Testis (tissue), 3 donors: Measurements from ENCODE around the gene LRMDA. TPM values are rescaled to one million over a fixed set of nuclear protein-coding genes. Genes with fewer than 3 reads are reported as not detected.

Source experiments
- DNase-seq: peaks from one replicate; pipeline ENCODE4 v3.0.0-alpha.2; 2019
- H3K27ac ChIP-seq, 2 donors: fragments of 200-600 bp; sonication (generic); one replicate each; pipeline ENCODE4 v1.5.1; 2019
- H3K27me3 ChIP-seq: fragments of 200-600 bp; sonication (generic); one replicate; pipeline ENCODE4 v1.5.1; 2019
- H3K36me3 ChIP-seq: fragments of 200-600 bp; sonication (generic); one replicate; pipeline ENCODE4 v1.5.1; 2017; ENCODE audit warnings: low read depth; ENCODE audit errors: missing control alignments
- H3K4me1 ChIP-seq: fragments of 200-600 bp; sonication (generic); one replicate; pipeline ENCODE4 v1.5.1; 2019
- H3K4me3 ChIP-seq, 2 donors: fragments of 200-600 bp; sonication (generic); one replicate each; pipeline ENCODE4 v1.5.1; 2017 to 2019
- H3K9me3 ChIP-seq: fragments of 200-600 bp; sonication (generic); one replicate; pipeline ENCODE4 v1.5.1; 2017
- CTCF ChIP-seq, 3 experiments: fragments of 450-650 bp in 2 of 3; fragments of 200-600 bp in 1 of 3; sonication (generic) in 1 of 3; IDR thresholded peaks; one replicate each; pipeline ENCODE4 v1.5.1; 2016 to 2019; ENCODE audit warnings: antibody characterized with exemption in 3 of 3, mild to moderate bottlenecking in 2 of 3, moderate library complexity in 1 of 3
- POLR2A ChIP-seq: fragments of 450-650 bp; IDR thresholded peaks from one replicate; pipeline ENCODE4 v1.6.1; 2017; ENCODE audit warnings: antibody characterized with exemption, mild to moderate bottlenecking, moderate library complexity
- WGBS, 2 donors: methylation state at CpG; one replicate each; pipeline ENCODE4 v1.1.5; 2018; 5-methylcytosine and 5-hydroxymethylcytosine counted together
- intact Hi-C: fragments of 100-400 bp; cut with DNase I; formaldehyde crosslinking; loops from one replicate; pipeline ENCODE4 v1.15.1; 2023; ENCODE audit warnings: low total_unique reads
- polyA plus RNA-seq: library from polyadenylated mRNA; stranded (reverse); fragments of 350-450 nt; fragmentation: Illumina TruSeq; extraction: RNeasy Lipid Tissue Mini Kit (QIAGEN cat#74804); gene quantifications from one replicate; pipeline ENCODE4 v1.2.3, GENCODE V29; 2014; ENCODE audit warnings: low read depth, low replicate concordance; ENCODE audit not compliant: insufficient read depth
- total RNA-seq, 2 donors: library from RNA; depleted of rRNA; stranded (reverse); fragments of >200 nt; gene quantifications; one replicate each; pipeline ENCODE4 v1.2.3, GENCODE V29; 2016

Gene LRMDA
- total and polyA plus RNA-seq, 3 donors from 2014 or later, result 7.6 to 13.8 (median 10.6) TPM

- peaks cover 12% of the 10 kb centered on the region for H3K4me1 ChIP-seq
- peak overlapping the region in 1 of 2 donors; percentile 28 for H3K27ac ChIP-seq
- intact Hi-C loops, result no loop called here
- H3K4me3 ChIP-seq, result no peak overlapping the region
- TF ChIP-seq CTCF (IDR thresholded peaks at IDR 0.05), result no peak
- WGBS, 2 donors, result 66 to 73% methylated on average over 7 of the region's 7 CpGs
- no peaks in the 10 kb centered on the region for H3K36me3 ChIP-seq
- no peak for DNase-seq
- H3K27me3 ChIP-seq, result no peaks in the 10 kb centered on the region
- H3K9me3 ChIP-seq, result no peaks in the 10 kb centered on the region
Observed at GRCh38 chr10:75468612-75469005, 37.2 kb downstream of the LRMDA start.

- no peak for TF ChIP-seq POLR2A
- no peak for TF ChIP-seq CTCF (IDR thresholded peaks at IDR 0.05)
- Histone ChIP-seq H3K27me3 (no peaks in the 10 kb centered on the region), H3K36me3 (no peaks in the 10 kb centered on the region), H3K27ac (peak overlapping the region in 1 of 2 donors; percentile 28), H3K9me3 (no peaks in the 10 kb centered on the region), H3K4me1 (peaks cover 12% of the 10 kb centered on the region), H3K4me3 (no peak overlapping the region)
- intact Hi-C loops, result no loop called here
- peak; percentile 30 for DNase-seq
- 52 to 53% methylated on average over 3 of the region's 3 CpGs for WGBS, 2 donors
Observed at GRCh38 chr10:75469006-75469616, 37.7 kb downstream of the LRMDA start.

DNA sequence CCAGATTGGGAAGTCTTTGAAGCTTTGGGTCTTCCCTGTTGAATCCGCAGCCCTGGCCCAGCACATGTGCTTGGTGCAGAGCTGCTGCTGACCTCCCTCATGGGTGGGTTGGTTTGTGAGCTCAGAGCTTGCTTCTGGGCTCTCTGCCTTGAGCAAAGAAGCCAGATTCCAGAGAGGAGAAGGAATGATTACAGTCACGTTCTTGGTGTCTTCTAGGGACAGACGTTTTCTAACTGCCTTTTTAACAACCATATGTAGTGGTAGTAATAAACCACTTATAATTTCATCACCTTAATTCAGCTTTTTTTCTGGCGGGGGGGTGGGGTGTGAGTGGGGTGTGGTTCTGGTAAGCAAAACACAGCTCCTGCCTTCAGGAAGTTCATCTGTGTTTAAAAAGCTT, 39.5 kb downstream of the LRMDA start:
- Histone ChIP-seq H3K9me3 (no peaks in the 10 kb centered on the region), H3K36me3 (no peaks in the 10 kb centered on the region), H3K4me1 (peaks cover 6% of the 10 kb centered on the region), H3K27ac (no peak overlapping the region), H3K27me3 (no peaks in the 10 kb centered on the region), H3K4me3 (no peak overlapping the region)
- intact Hi-C loops, result no loop called here
- 59 to 66% methylated on average over 3 to 4 of the region's 4 CpGs for WGBS, 2 donors
- peak; percentile 51 for DNase-seq
- TF ChIP-seq CTCF (IDR thresholded peaks at IDR 0.05) (no peak), POLR2A (no peak)

- no peaks in the 10 kb centered on the region for H3K27me3 ChIP-seq
- H3K9me3 ChIP-seq, result no peaks in the 10 kb centered on the region
- intact Hi-C loops, result no loop called here
- peaks cover 6% of the 10 kb centered on the region for H3K4me1 ChIP-seq
- TF ChIP-seq POLR2A, result no peak
- TF ChIP-seq CTCF (IDR thresholded peaks at IDR 0.05), result no peak
- H3K27ac ChIP-seq, result no peak overlapping the region
- H3K36me3 ChIP-seq, result no peaks in the 10 kb centered on the region
- no peak for DNase-seq
- 93% methylated on average over 2 of the region's 2 CpGs for WGBS, 2 donors
- no peak overlapping the region for H3K4me3 ChIP-seq
Observed at GRCh38 chr10:75472685-75473084, 41.3 kb downstream of the LRMDA start.

- Histone ChIP-seq H3K27me3 (no peaks in the 10 kb centered on the region), H3K4me1 (peaks cover 6% of the 10 kb centered on the region), H3K9me3 (no peaks in the 10 kb centered on the region), H3K27ac (no peak overlapping the region), H3K36me3 (no peaks in the 10 kb centered on the region), H3K4me3 (no peak overlapping the region)
- TF ChIP-seq CTCF (IDR thresholded peaks at IDR 0.05) (no peak), POLR2A (no peak)
- DNase-seq, result no peak
- intact Hi-C loops, result no loop called here
Observed at GRCh38 chr10:75474106-75474505, 42.7 kb downstream of the LRMDA start.
